DOHH2 (cell line): Measurements from ENCODE around the gene SLC4A11.

Source experiments
- CTCF ChIP-seq: fragments of 200-600 bp; sonication (generic); IDR thresholded peaks from one replicate; pipeline ENCODE4 v1.5.1; 2014; ENCODE audit warnings: antibody characterized with exemption, mild to moderate bottlenecking, low read depth, low read length; ENCODE audit not compliant: poor library complexity, severe bottlenecking
- EZH2phosphoT487 ChIP-seq: fragments of 200-600 bp; sonication (generic); IDR thresholded peaks from 2 replicates; pipeline ENCODE4 v1.6.1; 2017; ENCODE audit warnings: borderline replicate concordance, mild to moderate bottlenecking, antibody characterized with exemption, low read length, moderate library complexity, mixed read lengths

DNA sequence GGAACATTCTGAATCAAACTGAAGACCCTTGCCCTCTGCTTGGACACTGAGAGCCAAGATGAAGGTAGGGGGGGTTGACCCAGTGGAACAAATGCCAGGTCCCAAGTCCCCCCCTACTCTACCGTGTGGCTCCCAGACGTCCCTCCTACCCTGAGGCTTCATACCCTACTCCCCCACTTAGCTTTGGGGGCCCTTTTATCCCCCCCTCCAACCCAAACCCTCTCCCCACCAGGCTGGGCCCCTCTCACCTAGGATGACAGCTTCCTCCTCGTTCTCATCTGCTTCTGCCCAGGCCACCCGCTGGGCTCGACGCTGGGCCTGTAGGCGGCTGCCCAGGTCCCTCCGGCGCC lies 36.0 kb downstream of the SLC4A11 start:
- TF ChIP-seq CTCF (no peak), EZH2phosphoT487 (no peak)
